ENCODE data around the gene SLC16A13. TPM values are rescaled to one million over a fixed set of nuclear protein-coding genes. Genes with fewer than 3 reads are reported as not detected.
"Not testable (repeated sequence)": the region's sequence is repeated elsewhere in the genome, so short reads cannot be mapped to it uniquely, and the experiment has no call there.

Gene SLC16A13, protein sequence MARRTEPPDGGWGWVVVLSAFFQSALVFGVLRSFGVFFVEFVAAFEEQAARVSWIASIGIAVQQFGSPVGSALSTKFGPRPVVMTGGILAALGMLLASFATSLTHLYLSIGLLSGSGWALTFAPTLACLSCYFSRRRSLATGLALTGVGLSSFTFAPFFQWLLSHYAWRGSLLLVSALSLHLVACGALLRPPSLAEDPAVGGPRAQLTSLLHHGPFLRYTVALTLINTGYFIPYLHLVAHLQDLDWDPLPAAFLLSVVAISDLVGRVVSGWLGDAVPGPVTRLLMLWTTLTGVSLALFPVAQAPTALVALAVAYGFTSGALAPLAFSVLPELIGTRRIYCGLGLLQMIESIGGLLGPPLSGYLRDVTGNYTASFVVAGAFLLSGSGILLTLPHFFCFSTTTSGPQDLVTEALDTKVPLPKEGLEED
- 10 to 100 TPM in 4 of 6 donors, 1 to 10 TPM in 2; 2.3 to 26.2 (median 10.7) TPM for total RNA-seq

DNA sequence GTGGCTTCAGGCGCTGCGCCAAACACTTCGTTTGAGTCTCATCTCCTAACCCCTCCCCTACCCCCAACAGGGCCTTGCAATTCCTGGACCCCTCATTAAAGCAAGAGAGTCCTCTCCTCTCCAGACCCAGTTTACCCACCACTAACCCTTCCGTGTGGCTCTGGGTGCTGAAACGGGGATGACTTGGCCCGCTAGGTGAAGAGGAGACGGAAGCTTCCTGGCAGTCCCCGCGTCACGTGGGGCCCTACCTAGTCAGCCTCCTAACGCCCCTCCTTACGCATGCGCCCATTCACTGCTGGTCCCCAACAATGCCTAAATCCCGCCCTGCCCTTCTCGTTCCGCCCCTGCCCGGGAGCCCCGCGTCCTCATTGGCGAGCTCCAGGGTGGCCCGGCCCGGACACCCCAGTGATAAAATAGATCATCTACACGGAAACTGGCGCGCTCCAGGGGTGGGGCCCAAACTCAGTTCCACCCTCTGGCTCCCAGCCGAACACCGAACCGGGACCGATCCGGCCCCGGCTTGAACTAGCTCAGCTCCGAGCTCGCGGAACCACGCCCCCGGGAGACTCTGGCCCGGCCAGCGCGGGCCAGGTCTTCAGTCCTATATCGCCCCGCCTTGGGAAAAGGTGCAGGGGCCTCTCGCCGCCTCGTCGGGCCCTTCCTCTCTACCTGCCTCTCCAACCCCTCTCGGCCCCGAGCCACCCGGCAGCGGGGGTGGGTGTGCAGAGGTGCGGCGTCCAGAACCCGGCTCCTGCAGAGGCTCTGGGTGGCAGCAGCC is at the start of gene SLC16A13:
TSS of gene SLC16A13 (plus strand) at position 425 of the 778 bp plus-strand sequence. CDS start 368 bp downstream, outside the sequence.
- ATAC-seq (ENCODE audit: low FRiP score in 2 of 2) (peak; percentile 97 to 98), DNase-seq (peak; percentile 95 to 100)
- Histone ChIP-seq H3K4me1 (peaks cover 20 to 38% (median 22%) of the 10 kb centered on the region in 4 donors), H3K27ac (peak within 1 kb of the TSS; percentile 84 to 92 (median 88)), H3K4me3 (peak within 1 kb of the TSS; percentile 59 to 88 (median 64)), H3K9me3 (no peaks in the 10 kb centered on the region), H3K36me3 (no peaks in the 10 kb centered on the region), H3K27me3 (no peaks in the 10 kb centered on the region)
- WGBS, 2 donors: 0 to 1% methylated on average over 14 to 24 of the region's 52 CpGs
- TF ChIP-seq POLR2A (IDR thresholded peaks at IDR 0.05): peak in 3 of 4 donors; percentile 40 to 87 (median 69)
- TF ChIP-seq, protein P1, sequence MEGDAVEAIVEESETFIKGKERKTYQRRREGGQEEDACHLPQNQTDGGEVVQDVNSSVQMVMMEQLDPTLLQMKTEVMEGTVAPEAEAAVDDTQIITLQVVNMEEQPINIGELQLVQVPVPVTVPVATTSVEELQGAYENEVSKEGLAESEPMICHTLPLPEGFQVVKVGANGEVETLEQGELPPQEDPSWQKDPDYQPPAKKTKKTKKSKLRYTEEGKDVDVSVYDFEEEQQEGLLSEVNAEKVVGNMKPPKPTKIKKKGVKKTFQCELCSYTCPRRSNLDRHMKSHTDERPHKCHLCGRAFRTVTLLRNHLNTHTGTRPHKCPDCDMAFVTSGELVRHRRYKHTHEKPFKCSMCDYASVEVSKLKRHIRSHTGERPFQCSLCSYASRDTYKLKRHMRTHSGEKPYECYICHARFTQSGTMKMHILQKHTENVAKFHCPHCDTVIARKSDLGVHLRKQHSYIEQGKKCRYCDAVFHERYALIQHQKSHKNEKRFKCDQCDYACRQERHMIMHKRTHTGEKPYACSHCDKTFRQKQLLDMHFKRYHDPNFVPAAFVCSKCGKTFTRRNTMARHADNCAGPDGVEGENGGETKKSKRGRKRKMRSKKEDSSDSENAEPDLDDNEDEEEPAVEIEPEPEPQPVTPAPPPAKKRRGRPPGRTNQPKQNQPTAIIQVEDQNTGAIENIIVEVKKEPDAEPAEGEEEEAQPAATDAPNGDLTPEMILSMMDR (IDR thresholded peaks at IDR 0.05): peak in 2 of 6 experiments; percentile 8 to 9
- peak in 1 of 4 donors; percentile 40 for TF ChIP-seq EP300 (IDR thresholded peaks at IDR 0.05)
- TF ChIP-seq POLR2AphosphoS5 (IDR thresholded peaks at IDR 0.05): peak; percentile 86 to 90

DNA sequence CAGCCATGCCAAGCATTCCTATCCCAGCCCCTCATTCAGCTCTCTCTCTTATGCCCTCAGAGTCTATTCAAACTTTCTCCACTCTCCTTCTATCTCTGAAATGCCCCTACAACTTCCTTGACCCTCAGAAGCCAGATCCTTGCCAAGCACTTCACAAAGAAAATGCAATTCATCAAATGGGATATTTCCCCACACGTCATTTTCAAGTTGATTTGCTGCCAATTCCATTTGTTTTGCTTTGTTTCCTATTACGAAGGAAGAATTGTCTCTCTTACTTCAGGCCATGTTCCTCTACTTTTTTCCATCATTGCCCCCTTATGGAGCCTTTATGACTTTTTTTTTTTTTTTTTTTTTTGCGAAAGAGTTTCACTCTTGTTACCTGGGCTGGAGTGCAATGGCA is 49.1 kb upstream of the SLC16A13 start:
- no peak for ATAC-seq (ENCODE audit: low FRiP score in 2 of 2)
- H3K27ac ChIP-seq: no peak overlapping the region
- H3K27me3 ChIP-seq: no peaks in the 10 kb centered on the region
- H3K36me3 ChIP-seq: no peaks in the 10 kb centered on the region
- H3K4me1 ChIP-seq: no peaks in the 10 kb centered on the region
- H3K9me3 ChIP-seq: no peaks in the 10 kb centered on the region
- no peak for DNase-seq
- H3K4me3 ChIP-seq: no peak overlapping the region
- WGBS, 2 donors: 43 to 50% methylated on average over 3 of the region's 3 CpGs
- no peak for TF ChIP-seq POLR2A (IDR thresholded peaks at IDR 0.05)
- TF ChIP-seq EP300 (IDR thresholded peaks at IDR 0.05): no peak
- TF ChIP-seq, protein P1 (IDR thresholded peaks at IDR 0.05): no peak
- TF ChIP-seq POLR2AphosphoS5 (IDR thresholded peaks at IDR 0.05): no peak

DNA sequence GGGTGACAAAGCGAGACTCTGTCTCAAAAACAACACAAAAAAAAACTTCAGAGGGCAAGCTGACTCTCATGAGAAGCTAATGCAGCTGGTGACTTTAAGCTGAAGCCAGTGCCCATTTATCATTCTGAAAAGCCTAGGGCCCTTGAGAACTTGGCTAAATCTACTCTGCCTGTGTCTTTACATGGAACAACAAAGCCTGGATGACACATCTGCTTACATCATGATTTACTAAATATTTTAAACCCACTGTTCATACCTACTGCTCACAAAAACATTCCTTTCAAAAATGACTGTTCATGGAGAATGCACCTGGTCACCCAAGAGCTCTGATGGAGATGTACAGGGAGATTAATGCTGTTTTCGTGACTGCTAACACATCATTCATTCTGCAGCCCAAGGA is 46.0 kb upstream of the SLC16A13 start:
- no peak for ATAC-seq (ENCODE audit: low FRiP score in 2 of 2)
- Histone ChIP-seq H3K4me1 (no peaks in the 10 kb centered on the region), H3K9me3 (no peaks in the 10 kb centered on the region), H3K4me3 (no peak overlapping the region), H3K36me3 (no peaks in the 10 kb centered on the region), H3K27me3 (no peaks in the 10 kb centered on the region), H3K27ac (no peak overlapping the region)
- no peak for DNase-seq
- TF ChIP-seq, protein P1 (IDR thresholded peaks at IDR 0.05): no peak
- TF ChIP-seq POLR2AphosphoS5 (IDR thresholded peaks at IDR 0.05): no peak
- no peak for TF ChIP-seq POLR2A (IDR thresholded peaks at IDR 0.05)
- TF ChIP-seq EP300 (IDR thresholded peaks at IDR 0.05): no peak
- 88% methylated on average over 2 of the region's 2 CpGs for whole genome bisulfite sequencing, 2 donors

DNA sequence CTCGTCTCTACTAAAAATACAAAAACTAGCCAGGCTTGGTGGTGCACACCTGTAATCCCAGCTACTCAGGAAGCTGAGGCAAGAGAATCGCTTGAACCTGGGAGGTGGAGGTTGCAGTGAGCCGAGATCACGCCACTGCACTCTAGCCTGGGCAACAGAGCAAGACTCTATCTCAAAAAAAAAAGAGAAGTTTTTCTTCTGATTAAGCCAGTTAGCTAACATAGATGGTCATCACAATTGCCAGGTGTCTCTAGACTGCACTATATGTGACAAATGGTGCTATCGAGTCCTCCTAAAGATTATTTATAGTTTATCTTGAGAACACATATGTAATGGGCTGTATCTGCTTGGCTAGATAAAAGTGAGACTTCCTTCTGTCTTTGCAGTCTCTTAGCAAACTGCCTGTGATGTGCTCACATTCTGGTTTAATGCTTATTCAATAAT is 42.2 kb upstream of the SLC16A13 start:
- peaks cover 0 to 16% (median 10%) of the 10 kb centered on the region in 4 donors for H3K36me3 ChIP-seq
- H3K4me3 ChIP-seq; H3K27ac ChIP-seq; DNase-seq; H3K27me3 ChIP-seq; ATAC-seq (ENCODE audit: low FRiP score in 2 of 2); H3K9me3 ChIP-seq: not testable (repeated sequence)
- 74 to 76% methylated on average over 5 of the region's 5 CpGs for WGBS, 2 donors
- H3K4me1 ChIP-seq: peaks cover 6 to 17% (median 11%) of the 10 kb centered on the region in 4 donors

DNA sequence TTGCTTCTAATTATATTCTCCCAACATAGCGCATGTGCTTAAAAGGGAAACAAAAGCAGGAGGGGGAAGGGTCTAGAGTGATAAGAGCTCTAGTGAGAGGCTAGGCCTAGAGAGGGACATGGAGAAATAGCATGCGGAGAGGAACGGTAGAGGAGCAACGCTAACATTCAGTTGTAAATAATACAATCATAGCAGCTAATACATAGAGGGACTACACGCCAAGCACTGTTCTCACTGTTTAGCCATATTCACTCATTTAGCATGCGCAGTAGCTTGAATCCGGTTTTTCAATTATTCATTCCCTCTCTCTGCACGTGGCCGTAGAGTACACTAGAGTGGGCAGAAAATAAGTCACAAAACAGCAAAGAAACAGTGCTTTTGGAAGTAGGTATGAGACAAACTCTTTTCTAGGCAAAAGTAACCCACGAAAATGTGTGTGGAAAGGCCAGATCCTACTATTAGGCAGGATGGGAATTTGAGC is 41.7 kb upstream of the SLC16A13 start:
- H3K27me3 ChIP-seq: no peaks in the 10 kb centered on the region
- no peak for ATAC-seq (ENCODE audit: low FRiP score in 2 of 2)

More for the DNA sequence above, 41.7 kb upstream of the SLC16A13 start:
- TF ChIP-seq, protein P1 (IDR thresholded peaks at IDR 0.05): no peak
- TF ChIP-seq EP300 (IDR thresholded peaks at IDR 0.05): no peak
- no peak for TF ChIP-seq POLR2AphosphoS5 (IDR thresholded peaks at IDR 0.05)
- no peak for TF ChIP-seq POLR2A (IDR thresholded peaks at IDR 0.05)
- H3K9me3 ChIP-seq: no peaks in the 10 kb centered on the region
- peaks cover 6 to 17% (median 11%) of the 10 kb centered on the region in 4 donors for H3K4me1 ChIP-seq
- WGBS, 2 donors: 82 to 83% methylated on average over 10 of the region's 10 CpGs
- no peak for DNase-seq
- peaks cover 0 to 22% (median 14%) of the 10 kb centered on the region in 4 donors for H3K36me3 ChIP-seq
- H3K27ac ChIP-seq: no peak overlapping the region
- H3K4me3 ChIP-seq: no peak overlapping the region

All from upper lobe of left lung (tissue), 6 donors.